ENCODE measurements around the gene TWSG1.

The TWSG1 gene

GRCh38 chr18:9435041-9435440 is 100.5 kb downstream of the TWSG1 start:
- no peak for TF ChIP-seq CTCF (conservative IDR thresholded peaks at IDR 0.05)
- H3K27ac ChIP-seq = no peak overlapping the region

- H3K27ac ChIP-seq = no peak overlapping the region
- no peak for TF ChIP-seq CTCF (conservative IDR thresholded peaks at IDR 0.05)
Measured at GRCh38 chr18:9436206-9436929, 101.8 kb downstream of the TWSG1 start.

GRCh38 chr18:9437021-9437437 is 102.5 kb downstream of the TWSG1 start:
- TF ChIP-seq CTCF (conservative IDR thresholded peaks at IDR 0.05) = no peak
- H3K27ac ChIP-seq = no peak overlapping the region

- no peak overlapping the region for H3K27ac ChIP-seq
Measured at GRCh38 chr18:9437672-9438071, 103.1 kb downstream of the TWSG1 start.

GRCh38 chr18:9441061-9441460 is 106.5 kb downstream of the TWSG1 start:
- H3K27ac ChIP-seq = no peak overlapping the region
- no peak for TF ChIP-seq CTCF (conservative IDR thresholded peaks at IDR 0.05)

More at GRCh38 chr18:9437672-9438071, 103.1 kb downstream of the TWSG1 start:
- TF ChIP-seq CTCF (conservative IDR thresholded peaks at IDR 0.05) = no peak

- no peak for TF ChIP-seq CTCF (conservative IDR thresholded peaks at IDR 0.05)
- H3K27ac ChIP-seq = no peak overlapping the region
Measured at GRCh38 chr18:9444549-9444948, 110.0 kb downstream of the TWSG1 start.

- no peak for TF ChIP-seq CTCF (conservative IDR thresholded peaks at IDR 0.05)
- no peak overlapping the region for H3K27ac ChIP-seq
Measured at GRCh38 chr18:9446839-9447238, 112.3 kb downstream of the TWSG1 start.

All from VCaP (cell line).